ENCODE results near the gene KCNQ2.

DNA sequence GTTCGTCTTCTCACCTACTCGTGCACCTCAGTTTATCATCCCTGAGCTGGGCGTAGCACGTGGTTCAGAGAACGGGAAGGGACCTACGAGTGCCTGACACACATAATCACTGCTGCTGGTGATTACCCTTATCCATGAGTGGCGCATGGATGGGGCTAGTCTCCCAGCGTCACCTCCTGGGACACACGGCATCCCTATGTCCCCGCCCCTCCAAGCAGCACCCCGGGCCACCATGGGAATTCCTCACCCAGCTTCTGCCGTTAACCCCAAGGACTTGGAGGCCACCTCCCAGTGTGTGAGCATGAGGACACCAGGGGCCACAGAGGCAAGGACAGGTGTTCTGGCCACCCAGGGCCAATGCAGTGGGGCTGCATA is 121.1 kb downstream of the KCNQ2 start:
- no peak for TF ChIP-seq BHLHE40 (IDR thresholded peaks at IDR 0.05; ENCODE audit: borderline replicate concordance in 1 of 2, low read depth in 2 of 2, low read length in 1 of 2)
- no peak for TF ChIP-seq CTCF (IDR thresholded peaks at IDR 0.05 in 2 of 3, conservative IDR thresholded peaks at IDR 0.05 in 1 of 3; ENCODE audit: control insufficient read depth in 2 of 3, extremely low read depth in 1 of 3, insufficient read depth in 1 of 3, low read depth in 3 of 3, low read length in 3 of 3)
- TF ChIP-seq MTA3 (IDR thresholded peaks at IDR 0.05; ENCODE audit: borderline replicate concordance, low read length) = no peak
- TF ChIP-seq, protein P1, sequence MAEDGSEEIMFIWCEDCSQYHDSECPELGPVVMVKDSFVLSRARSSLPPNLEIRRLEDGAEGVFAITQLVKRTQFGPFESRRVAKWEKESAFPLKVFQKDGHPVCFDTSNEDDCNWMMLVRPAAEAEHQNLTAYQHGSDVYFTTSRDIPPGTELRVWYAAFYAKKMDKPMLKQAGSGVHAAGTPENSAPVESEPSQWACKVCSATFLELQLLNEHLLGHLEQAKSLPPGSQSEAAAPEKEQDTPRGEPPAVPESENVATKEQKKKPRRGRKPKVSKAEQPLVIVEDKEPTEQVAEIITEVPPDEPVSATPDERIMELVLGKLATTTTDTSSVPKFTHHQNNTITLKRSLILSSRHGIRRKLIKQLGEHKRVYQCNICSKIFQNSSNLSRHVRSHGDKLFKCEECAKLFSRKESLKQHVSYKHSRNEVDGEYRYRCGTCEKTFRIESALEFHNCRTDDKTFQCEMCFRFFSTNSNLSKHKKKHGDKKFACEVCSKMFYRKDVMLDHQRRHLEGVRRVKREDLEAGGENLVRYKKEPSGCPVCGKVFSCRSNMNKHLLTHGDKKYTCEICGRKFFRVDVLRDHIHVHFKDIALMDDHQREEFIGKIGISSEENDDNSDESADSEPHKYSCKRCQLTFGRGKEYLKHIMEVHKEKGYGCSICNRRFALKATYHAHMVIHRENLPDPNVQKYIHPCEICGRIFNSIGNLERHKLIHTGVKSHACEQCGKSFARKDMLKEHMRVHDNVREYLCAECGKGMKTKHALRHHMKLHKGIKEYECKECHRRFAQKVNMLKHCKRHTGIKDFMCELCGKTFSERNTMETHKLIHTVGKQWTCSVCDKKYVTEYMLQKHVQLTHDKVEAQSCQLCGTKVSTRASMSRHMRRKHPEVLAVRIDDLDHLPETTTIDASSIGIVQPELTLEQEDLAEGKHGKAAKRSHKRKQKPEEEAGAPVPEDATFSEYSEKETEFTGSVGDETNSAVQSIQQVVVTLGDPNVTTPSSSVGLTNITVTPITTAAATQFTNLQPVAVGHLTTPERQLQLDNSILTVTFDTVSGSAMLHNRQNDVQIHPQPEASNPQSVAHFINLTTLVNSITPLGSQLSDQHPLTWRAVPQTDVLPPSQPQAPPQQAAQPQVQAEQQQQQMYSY (CRISPR knock-in tag; IDR thresholded peaks at IDR 0.05) = no peak
- no peak for TF ChIP-seq CBFB (IDR thresholded peaks at IDR 0.05; ENCODE audit: low read depth)
- TF ChIP-seq, protein P2, sequence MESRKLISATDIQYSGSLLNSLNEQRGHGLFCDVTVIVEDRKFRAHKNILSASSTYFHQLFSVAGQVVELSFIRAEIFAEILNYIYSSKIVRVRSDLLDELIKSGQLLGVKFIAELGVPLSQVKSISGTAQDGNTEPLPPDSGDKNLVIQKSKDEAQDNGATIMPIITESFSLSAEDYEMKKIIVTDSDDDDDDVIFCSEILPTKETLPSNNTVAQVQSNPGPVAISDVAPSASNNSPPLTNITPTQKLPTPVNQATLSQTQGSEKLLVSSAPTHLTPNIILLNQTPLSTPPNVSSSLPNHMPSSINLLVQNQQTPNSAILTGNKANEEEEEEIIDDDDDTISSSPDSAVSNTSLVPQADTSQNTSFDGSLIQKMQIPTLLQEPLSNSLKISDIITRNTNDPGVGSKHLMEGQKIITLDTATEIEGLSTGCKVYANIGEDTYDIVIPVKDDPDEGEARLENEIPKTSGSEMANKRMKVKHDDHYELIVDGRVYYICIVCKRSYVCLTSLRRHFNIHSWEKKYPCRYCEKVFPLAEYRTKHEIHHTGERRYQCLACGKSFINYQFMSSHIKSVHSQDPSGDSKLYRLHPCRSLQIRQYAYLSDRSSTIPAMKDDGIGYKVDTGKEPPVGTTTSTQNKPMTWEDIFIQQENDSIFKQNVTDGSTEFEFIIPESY (IDR thresholded peaks at IDR 0.05) = no peak
- no peak for TF ChIP-seq CBX3 (IDR thresholded peaks at IDR 0.05; ENCODE audit: borderline replicate concordance, low read depth)
- TF ChIP-seq KDM1A (IDR thresholded peaks at IDR 0.05; ENCODE audit: borderline replicate concordance) = no peak
- TF ChIP-seq NBN (IDR thresholded peaks at IDR 0.05) = no peak
- no peak for TF ChIP-seq DPF2 (IDR thresholded peaks at IDR 0.05)
- TF ChIP-seq SRF (IDR thresholded peaks at IDR 0.05; ENCODE audit: low read depth in 2 of 2, low read length in 2 of 2) = no peak
- no peak for TF ChIP-seq POLR2AphosphoS5 (IDR thresholded peaks at IDR 0.05; ENCODE audit: low read length)
